22Rv1 (cell line): Measurements from ENCODE around the gene BRAF.

ENCODE experiments used
- CTCF ChIP-seq: fragments of 450-650 bp; IDR thresholded peaks from 2 replicates; pipeline ENCODE4 v1.5.1; 2017; ENCODE audit warnings: mild to moderate bottlenecking
- ZFX ChIP-seq: fragments of 450-650 bp; IDR thresholded peaks from 2 replicates; pipeline ENCODE4 v1.6.1; 2017; ENCODE audit warnings: antibody characterized with exemption, borderline replicate concordance

DNA sequence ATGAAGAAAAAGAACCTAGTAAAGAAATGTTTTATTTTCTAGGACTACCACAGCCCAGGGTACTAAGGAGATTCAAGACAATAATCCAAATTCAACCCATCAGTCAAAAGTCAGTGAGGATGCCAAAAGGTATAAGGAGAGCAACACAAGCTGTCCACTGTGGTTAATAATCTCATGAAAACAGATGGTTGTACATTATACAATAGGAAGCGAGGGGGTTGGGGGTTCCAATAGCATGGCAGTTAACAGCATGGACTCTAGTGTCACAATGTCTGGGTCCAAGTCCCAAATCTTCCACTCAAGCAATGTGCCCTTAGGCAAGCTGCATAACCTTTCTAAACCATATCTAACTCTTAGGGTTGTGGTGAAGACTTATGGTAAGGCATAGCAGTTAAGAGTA is 35.1 kb downstream of the BRAF start:
- TF ChIP-seq CTCF (no peak), ZFX (no peak)
